Colonic mucosa (tissue), 4 donors: ENCODE measurements around the gene PML. TPM values are rescaled to one million over a fixed set of nuclear protein-coding genes. Genes with fewer than 3 reads are reported as not detected.
A peak's percentile ranks its signal among the peaks of the same experiment; 100 is the strongest.
"Not testable (repeated sequence)": the region's sequence is repeated elsewhere in the genome, so short reads cannot be mapped to it uniquely, and the experiment has no call there.

ENCODE experiments used
- DNase-seq: peaks from one replicate; pipeline ENCODE4 v3.0.0-alpha.2; 2020
- H3K27ac ChIP-seq: fragments of 200-600 bp; one replicate; pipeline ENCODE4 v1.8.0; 2021
- H3K27me3 ChIP-seq: fragments of 200-600 bp; one replicate; pipeline ENCODE4 v1.8.0; 2021
- H3K36me3 ChIP-seq: fragments of 200-600 bp; one replicate; pipeline ENCODE4 v1.8.0; 2021
- H3K4me1 ChIP-seq: fragments of 200-600 bp; one replicate; pipeline ENCODE4 v1.8.0; 2021; ENCODE audit warnings: mild to moderate bottlenecking
- H3K4me3 ChIP-seq: fragments of 200-600 bp; one replicate; pipeline ENCODE4 v1.8.0; 2021
- H3K9ac ChIP-seq, 2 donors: one replicate each; pipeline ENCODE4 v1.7.0; 2013; ENCODE audit warnings: control low read depth in 2 of 2, low read depth in 2 of 2, low read length in 2 of 2
- H3K9me3 ChIP-seq: fragments of 200-600 bp; one replicate; pipeline ENCODE4 v1.8.0; 2021
- CTCF ChIP-seq: fragments of 200-600 bp; IDR thresholded peaks from one replicate; pipeline ENCODE4 v1.8.0; 2022; ENCODE audit warnings: antibody characterized with exemption, mild to moderate bottlenecking
- intact Hi-C: fragments of 100-400 bp; cut with DNase I; formaldehyde crosslinking; loops from one replicate; pipeline ENCODE4 v1.14.1; 2022
- total RNA-seq, 2 donors: library from RNA; stranded (reverse); fragmentation: NEBNext Ultra II Directional in 1 of 2; extraction: Animal tissue kit (Norgen Biotek cat#: 25700) in 1 of 2; gene quantifications; one replicate each; pipeline ENCODE4 v1.2.1, GENCODE V29; 2021
- donor health status: healthy.
- donor health status: DM: no; HTN: no; CAD: no.
- donor health status: DM: no; HTN: no; CAD: no.

The PML gene
- total RNA-seq, 2 donors from 2014 or later = 27.0 to 31.3 TPM

GRCh38 chr15:74072614-74073337 is 78.3 kb downstream of the PML start:
- H3K4me3 ChIP-seq, H3K36me3 ChIP-seq, intact Hi-C loops, H3K9ac ChIP-seq, H3K27me3 ChIP-seq, H3K27ac ChIP-seq, H3K9me3 ChIP-seq, H3K4me1 ChIP-seq: not testable (repeated sequence)
- DNase-seq = peak; percentile 48
- TF ChIP-seq CTCF = peak; percentile 27

GRCh38 chr15:74075781-74076180 is 81.3 kb downstream of the PML start:
- H3K27ac ChIP-seq, DNase-seq, H3K4me3 ChIP-seq, H3K36me3 ChIP-seq, H3K9ac ChIP-seq, H3K4me1 ChIP-seq, intact Hi-C loops, H3K9me3 ChIP-seq, H3K27me3 ChIP-seq: not testable (repeated sequence)

GRCh38 chr15:74082450-74082849 is 87.9 kb downstream of the PML start, which contains the start of gene GOLGA6A:
Gene GOLGA6A (minus strand): TSS chr15:74082550. CDS start chr15:74082509, 41 bp downstream.
- intact Hi-C loops, H3K9me3 ChIP-seq, DNase-seq, H3K9ac ChIP-seq, H3K36me3 ChIP-seq, H3K27ac ChIP-seq, H3K4me1 ChIP-seq, H3K4me3 ChIP-seq, H3K27me3 ChIP-seq: not testable (repeated sequence)

- H3K4me3 ChIP-seq, intact Hi-C loops, H3K4me1 ChIP-seq, H3K27ac ChIP-seq, DNase-seq, H3K9me3 ChIP-seq, H3K9ac ChIP-seq, H3K27me3 ChIP-seq, H3K36me3 ChIP-seq: not testable (repeated sequence)
Measured at GRCh38 chr15:74094567-74094966, 100.1 kb downstream of the PML start.

- H3K9ac ChIP-seq, intact Hi-C loops, DNase-seq, H3K4me3 ChIP-seq, H3K27me3 ChIP-seq, H3K9me3 ChIP-seq, H3K27ac ChIP-seq, H3K36me3 ChIP-seq, H3K4me1 ChIP-seq: not testable (repeated sequence)
Measured at GRCh38 chr15:74095610-74096009, 101.1 kb downstream of the PML start.

GRCh38 chr15:74096753-74097474 is 102.4 kb downstream of the PML start:
- H3K9ac ChIP-seq, intact Hi-C loops, H3K4me1 ChIP-seq, H3K36me3 ChIP-seq, H3K4me3 ChIP-seq, DNase-seq, H3K27me3 ChIP-seq, H3K9me3 ChIP-seq, H3K27ac ChIP-seq: not testable (repeated sequence)

Other genes starting within 250 kb of the PML start
- under 1 TPM; 0.32 to 0.58 TPM for gene INSYN1, start 241.4 kb upstream of the PML start, total RNA-seq
- gene TBC1D21, start 121.2 kb upstream of the PML start, total RNA-seq = not detected
- 1 to 10 TPM; 2.3 to 6.9 TPM for gene LOXL1, start 68.3 kb upstream of the PML start, total RNA-seq
- gene STOML1, start 2.4 kb upstream of the PML start, total RNA-seq = 10 to 100 TPM in 1 of 2 donors, 1 to 10 TPM in 1; 9.1 to 14.3 TPM
- not detected for gene GOLGA6A, start 87.8 kb downstream of the PML start, total RNA-seq
- under 1 TPM; 0.27 TPM for gene ISLR2, start 135.9 kb downstream of the PML start, total RNA-seq
- gene ISLR, start 179.0 kb downstream of the PML start, total RNA-seq = 1 to 10 TPM; 3.6 to 8.5 TPM
- not detected for gene STRA6, start 208.1 kb downstream of the PML start, total RNA-seq
- gene CCDC33, start 241.6 kb downstream of the PML start, total RNA-seq = under 1 TPM; 0.10 to 0.21 TPM